ENCODE measurements around the gene ETV7.

- TF ChIP-seq FOXM1 (IDR thresholded peaks at IDR 0.05; ENCODE audit: borderline replicate concordance) = no peak
- TF ChIP-seq NFRKB (IDR thresholded peaks at IDR 0.05) = no peak
- no peak for TF ChIP-seq SUZ12 (IDR thresholded peaks at IDR 0.05)
- TF ChIP-seq FOXK2 (IDR thresholded peaks at IDR 0.05) = no peak
- TF ChIP-seq FOXA1 (IDR thresholded peaks at IDR 0.05) = no peak
- no peak for TF ChIP-seq ELF4 (IDR thresholded peaks at IDR 0.05)
- TF ChIP-seq L3MBTL2 (conservative IDR thresholded peaks at IDR 0.05) = no peak
- TF ChIP-seq, protein P1, sequence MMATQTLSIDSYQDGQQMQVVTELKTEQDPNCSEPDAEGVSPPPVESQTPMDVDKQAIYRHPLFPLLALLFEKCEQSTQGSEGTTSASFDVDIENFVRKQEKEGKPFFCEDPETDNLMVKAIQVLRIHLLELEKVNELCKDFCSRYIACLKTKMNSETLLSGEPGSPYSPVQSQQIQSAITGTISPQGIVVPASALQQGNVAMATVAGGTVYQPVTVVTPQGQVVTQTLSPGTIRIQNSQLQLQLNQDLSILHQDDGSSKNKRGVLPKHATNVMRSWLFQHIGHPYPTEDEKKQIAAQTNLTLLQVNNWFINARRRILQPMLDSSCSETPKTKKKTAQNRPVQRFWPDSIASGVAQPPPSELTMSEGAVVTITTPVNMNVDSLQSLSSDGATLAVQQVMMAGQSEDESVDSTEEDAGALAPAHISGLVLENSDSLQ (IDR thresholded peaks at IDR 0.05) = no peak
- TF ChIP-seq SP1 (IDR thresholded peaks at IDR 0.05) = no peak
- no peak for TF ChIP-seq HDGF (IDR thresholded peaks at IDR 0.05; ENCODE audit: borderline replicate concordance)
- TF ChIP-seq TARDBP (IDR thresholded peaks at IDR 0.05) = no peak
- TF ChIP-seq BHLHE40 (IDR thresholded peaks at IDR 0.05; ENCODE audit: borderline replicate concordance) = no peak
These were observed 4.5 kb downstream of the ETV7 start for GRCh38 chr6:36382976-36383375.

Measured in HEK293T (cell line).